Activated T-helper 9 cell treated with anti-CD3 and anti-CD28 coated beads, Interleukin-2, amount 50 U/mL, for 16 hours (primary cell): ENCODE measurements around the gene ARHGAP45.
A peak's percentile ranks its signal among the peaks of the same experiment; 100 is the strongest.
"Not testable (repeated sequence)": the region's sequence is repeated elsewhere in the genome, so short reads cannot be mapped to it uniquely, and the experiment has no call there.

Experiments
- DNase-seq: peaks from one replicate; pipeline ENCODE4 v3.0.0-alpha.2; 2020; ENCODE audit warnings: low read depth

ARHGAP45 gene

GRCh38 chr19:1105008-1105872, 38.3 kb downstream of the ARHGAP45 start:
- no peak for DNase-seq

- DNase-seq: no peak
Observed at GRCh38 chr19:1105873-1106840, 39.2 kb downstream of the ARHGAP45 start.

- no peak for DNase-seq
Observed at GRCh38 chr19:1106841-1107660, 40.1 kb downstream of the ARHGAP45 start.

- no peak for DNase-seq
Observed at GRCh38 chr19:1107661-1108261, 40.8 kb downstream of the ARHGAP45 start.

GRCh38 chr19:1108291-1109031, 41.5 kb downstream of the ARHGAP45 start:
- DNase-seq: no peak

- DNase-seq: no peak
Observed at GRCh38 chr19:1109032-1109551, 42.1 kb downstream of the ARHGAP45 start.

- DNase-seq: no peak
Observed at GRCh38 chr19:1109697-1110671, 43.0 kb downstream of the ARHGAP45 start.

- no peak for DNase-seq
Observed at GRCh38 chr19:1110809-1111640, 44.1 kb downstream of the ARHGAP45 start.

- no peak for DNase-seq
Observed at GRCh38 chr19:1111641-1112267, 44.8 kb downstream of the ARHGAP45 start.

GRCh38 chr19:1112268-1113029, 45.5 kb downstream of the ARHGAP45 start:
- DNase-seq: no peak

- peak; percentile 72 for DNase-seq
Observed at GRCh38 chr19:1113030-1113985, 46.3 kb downstream of the ARHGAP45 start.

- DNase-seq: no peak
Observed at GRCh38 chr19:1113986-1114483, 47.1 kb downstream of the ARHGAP45 start.

GRCh38 chr19:1114728-1115127, 47.8 kb downstream of the ARHGAP45 start:
- not testable (repeated sequence) for DNase-seq

- DNase-seq: no peak
Observed at GRCh38 chr19:1115646-1116420, 48.9 kb downstream of the ARHGAP45 start.
